ENCODE measurements around the gene OPN3. TPM values are rescaled to one million over a fixed set of nuclear protein-coding genes. Genes with fewer than 3 reads are reported as not detected.
"Not testable (repeated sequence)": the region's sequence is repeated elsewhere in the genome, so short reads cannot be mapped to it uniquely, and the experiment has no call there.

The OPN3 gene
- total and polyA plus RNA-seq, 2 donors, result 4.0 to 14.6 TPM

- not testable (repeated sequence) for H3K36me3 ChIP-seq (ENCODE audit: insufficient read depth); DNase-seq (ENCODE audit: extremely low spot score); H3K27ac ChIP-seq (ENCODE audit: low read depth); H3K4me1 ChIP-seq (ENCODE audit: insufficient read depth); H3K4me3 ChIP-seq (ENCODE audit: low read depth, low read length)
- WGBS, result 88% methylated on average over 2 of the region's 2 CpGs
Measured at GRCh38 chr1:241659016-241659415, 18.8 kb upstream of the OPN3 start.

DNA sequence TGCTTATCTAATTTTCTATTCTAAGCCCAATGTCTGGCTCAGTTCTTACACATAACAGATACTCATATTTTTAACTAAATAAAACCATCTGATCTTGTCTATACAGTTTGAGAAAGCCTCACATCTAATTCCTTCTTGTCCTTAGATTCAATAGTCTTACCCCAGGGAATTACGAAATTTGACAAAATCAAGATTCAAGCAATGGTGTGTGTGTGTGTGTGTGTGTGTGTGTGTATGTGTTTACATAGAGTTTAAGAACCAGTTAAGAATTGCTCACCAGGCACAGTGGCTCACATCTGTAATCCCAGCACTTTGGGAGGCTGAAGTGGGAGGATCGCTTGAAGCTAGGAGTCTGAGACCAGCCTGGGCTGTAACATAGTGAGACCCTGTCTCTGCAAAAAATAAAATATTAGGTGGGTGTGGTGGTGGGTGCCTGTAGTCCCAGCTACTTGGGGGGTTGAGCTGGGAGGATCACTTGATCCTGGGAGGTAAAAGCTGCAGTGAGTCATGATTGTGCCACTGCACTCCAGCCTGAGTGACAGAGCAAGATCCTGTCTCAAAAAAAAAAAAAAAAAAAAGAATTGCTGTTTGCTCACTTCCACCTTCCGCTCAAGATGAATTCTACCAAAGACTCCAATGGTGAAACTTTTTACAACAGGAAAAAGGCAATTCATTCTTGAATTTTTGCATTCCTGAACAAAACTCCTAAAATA lies 18.1 kb upstream of the OPN3 start:
- Histone ChIP-seq H3K4me1 (ENCODE audit: insufficient read depth) (no peaks in the 10 kb centered on the region), H3K36me3 (ENCODE audit: insufficient read depth) (no peaks in the 10 kb centered on the region), H3K4me3 (ENCODE audit: low read depth, low read length) (no peak overlapping the region), H3K27ac (ENCODE audit: low read depth) (no peak overlapping the region)
- no peak for DNase-seq (ENCODE audit: extremely low spot score)
- WGBS, result 88% methylated on average over 3 of the region's 3 CpGs

- H3K4me3 ChIP-seq (ENCODE audit: low read depth, low read length), result no peak overlapping the region
- H3K4me1 ChIP-seq (ENCODE audit: insufficient read depth), result no peaks in the 10 kb centered on the region
- WGBS, result 90% methylated on average over 1 of the region's 1 CpG
- DNase-seq (ENCODE audit: extremely low spot score), result no peak
- no peaks in the 10 kb centered on the region for H3K36me3 ChIP-seq (ENCODE audit: insufficient read depth)
- no peak overlapping the region for H3K27ac ChIP-seq (ENCODE audit: low read depth)
Measured at GRCh38 chr1:241654641-241655040, 14.5 kb upstream of the OPN3 start.

DNA sequence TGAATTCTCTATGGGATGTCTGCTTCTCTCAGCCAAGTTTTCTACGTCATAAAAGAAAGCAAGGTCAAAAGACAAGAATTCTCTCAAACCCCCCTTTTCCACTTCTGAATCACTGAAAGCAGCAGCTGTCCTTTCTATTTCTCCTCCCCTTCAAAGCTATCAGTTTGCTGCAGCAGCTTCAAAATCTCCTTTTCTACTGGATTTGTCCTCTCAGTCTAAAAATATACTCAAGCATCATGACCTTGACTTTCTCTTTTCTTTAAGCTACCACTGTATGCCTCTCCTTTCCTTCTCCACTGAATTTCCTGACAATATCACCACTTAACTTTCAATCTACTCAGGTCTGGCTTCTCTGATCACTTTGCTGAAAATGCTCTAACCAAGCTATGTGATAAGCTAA lies 13.8 kb upstream of the OPN3 start:
- H3K4me3 ChIP-seq (ENCODE audit: low read depth, low read length), result no peak overlapping the region
- no peak overlapping the region for H3K27ac ChIP-seq (ENCODE audit: low read depth)
- no peak for DNase-seq (ENCODE audit: extremely low spot score)
- 52% methylated on average over 1 of the region's 1 CpG for WGBS
- no peaks in the 10 kb centered on the region for H3K36me3 ChIP-seq (ENCODE audit: insufficient read depth)
- no peaks in the 10 kb centered on the region for H3K4me1 ChIP-seq (ENCODE audit: insufficient read depth)

- Histone ChIP-seq H3K4me3 (ENCODE audit: low read depth, low read length) (no peak within 1 kb of the TSS), H3K36me3 (ENCODE audit: insufficient read depth) (no peaks in the 10 kb centered on the region), H3K27ac (ENCODE audit: low read depth) (no peak within 1 kb of the TSS), H3K4me1 (ENCODE audit: insufficient read depth) (no peaks in the 10 kb centered on the region)
- no peak for DNase-seq (ENCODE audit: extremely low spot score)
- WGBS, result 89% methylated on average over 4 of the region's 4 CpGs
Measured at GRCh38 chr1:241652012-241652411, 11.8 kb upstream of the OPN3 start, which contains the start of gene WDR64. Gene WDR64 (plus strand): TSS chr1:241652281. CDS start chr1:241652485, 204 bp downstream.

DNA sequence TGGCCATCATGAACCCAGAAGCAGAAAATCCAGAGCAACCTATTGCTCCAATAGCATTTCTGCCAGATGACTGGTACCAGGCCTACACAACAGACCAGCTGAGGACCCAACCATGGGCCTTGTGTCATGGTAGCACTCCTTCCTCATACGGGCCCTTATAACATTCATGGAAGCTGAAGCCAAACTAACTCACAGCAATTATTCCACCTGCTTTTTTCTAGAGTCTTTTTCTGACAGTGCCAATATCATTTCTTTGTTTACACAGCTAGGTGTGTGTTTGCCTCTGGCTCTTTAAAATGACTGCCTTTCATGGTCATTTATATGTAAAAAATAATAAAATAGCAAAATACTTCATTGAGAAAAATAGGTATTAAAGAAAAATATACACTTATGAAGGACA lies 8.0 kb upstream of the OPN3 start:
- whole genome bisulfite sequencing, result 89% methylated on average over 1 of the region's 1 CpG
- H3K36me3 ChIP-seq (ENCODE audit: insufficient read depth), result no peaks in the 10 kb centered on the region
- no peak overlapping the region for H3K27ac ChIP-seq (ENCODE audit: low read depth)
- no peak for DNase-seq (ENCODE audit: extremely low spot score)
- no peaks in the 10 kb centered on the region for H3K4me1 ChIP-seq (ENCODE audit: insufficient read depth)
- H3K4me3 ChIP-seq (ENCODE audit: low read depth, low read length), result no peak overlapping the region

- H3K36me3 ChIP-seq (ENCODE audit: insufficient read depth), result no peaks in the 10 kb centered on the region
- no peak overlapping the region for H3K4me3 ChIP-seq (ENCODE audit: low read depth, low read length)
- 75% methylated on average over 1 of the region's 1 CpG for WGBS
- H3K27ac ChIP-seq (ENCODE audit: low read depth), result no peak overlapping the region
- H3K4me1 ChIP-seq (ENCODE audit: insufficient read depth), result no peaks in the 10 kb centered on the region
- no peak for DNase-seq (ENCODE audit: extremely low spot score)
Measured at GRCh38 chr1:241647658-241648057, 7.5 kb upstream of the OPN3 start.

- Histone ChIP-seq H3K4me1 (ENCODE audit: insufficient read depth) (no peaks in the 10 kb centered on the region), H3K4me3 (ENCODE audit: low read depth, low read length) (no peak overlapping the region), H3K36me3 (ENCODE audit: insufficient read depth) (no peaks in the 10 kb centered on the region), H3K27ac (ENCODE audit: low read depth) (no peak overlapping the region)
- WGBS, result 80% methylated on average over 7 of the region's 7 CpGs
- DNase-seq (ENCODE audit: extremely low spot score), result no peak
Measured at GRCh38 chr1:241646201-241646600, 6.0 kb upstream of the OPN3 start.

DNA sequence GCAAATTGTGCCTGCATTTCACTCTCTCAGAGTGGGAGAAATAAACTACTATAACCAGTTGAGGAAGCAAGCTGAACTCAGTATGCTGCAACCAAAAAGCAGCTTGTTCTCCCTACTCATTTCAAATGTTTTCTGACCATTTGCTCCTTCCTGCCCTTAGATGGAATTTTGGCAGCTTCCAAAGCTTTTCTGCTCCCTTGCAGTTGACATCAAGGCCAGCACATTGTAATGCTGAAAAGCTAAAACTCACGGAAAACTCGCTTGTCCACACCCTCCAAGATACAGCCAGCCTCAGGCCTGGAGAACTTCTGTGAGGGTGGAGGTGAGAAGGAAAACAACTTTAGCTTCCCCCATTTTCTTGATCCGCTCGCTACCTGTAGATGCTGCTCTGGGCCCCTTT lies 5.0 kb upstream of the OPN3 start:
- 71% methylated on average over 4 of the region's 4 CpGs for WGBS
- no peak overlapping the region for H3K4me3 ChIP-seq (ENCODE audit: low read depth, low read length)
- DNase-seq (ENCODE audit: extremely low spot score), result no peak
- H3K36me3 ChIP-seq (ENCODE audit: insufficient read depth), result no peaks in the 10 kb centered on the region
- H3K27ac ChIP-seq (ENCODE audit: low read depth), result no peak overlapping the region
- no peaks in the 10 kb centered on the region for H3K4me1 ChIP-seq (ENCODE audit: insufficient read depth)

DNA sequence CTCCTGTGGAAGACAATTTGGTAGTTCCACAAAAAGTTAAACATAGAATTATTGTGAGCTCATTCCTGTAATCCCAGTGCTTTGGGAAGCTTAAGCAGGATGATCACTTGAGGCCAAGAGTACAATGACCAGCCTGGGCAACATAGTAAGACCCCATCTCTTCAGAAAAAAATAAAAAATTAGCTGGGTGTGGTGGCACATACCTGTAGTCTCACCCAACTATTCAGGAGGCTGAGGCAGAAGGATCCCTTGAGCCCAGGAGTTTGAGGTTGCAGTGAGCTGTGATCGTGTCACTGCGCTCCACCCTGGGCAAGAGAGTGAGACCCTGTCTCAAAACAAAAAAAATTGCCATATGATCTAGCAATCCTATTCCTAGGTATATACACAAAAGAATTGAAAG lies 4.1 kb upstream of the OPN3 start:
- DNase-seq (ENCODE audit: extremely low spot score), result no peak
- no peaks in the 10 kb centered on the region for H3K4me1 ChIP-seq (ENCODE audit: insufficient read depth)
- 97% methylated on average over 2 of the region's 2 CpGs for WGBS
- H3K27ac ChIP-seq (ENCODE audit: low read depth), result no peak overlapping the region
- H3K36me3 ChIP-seq (ENCODE audit: insufficient read depth), result no peaks in the 10 kb centered on the region
- no peak overlapping the region for H3K4me3 ChIP-seq (ENCODE audit: low read depth, low read length)

DNA sequence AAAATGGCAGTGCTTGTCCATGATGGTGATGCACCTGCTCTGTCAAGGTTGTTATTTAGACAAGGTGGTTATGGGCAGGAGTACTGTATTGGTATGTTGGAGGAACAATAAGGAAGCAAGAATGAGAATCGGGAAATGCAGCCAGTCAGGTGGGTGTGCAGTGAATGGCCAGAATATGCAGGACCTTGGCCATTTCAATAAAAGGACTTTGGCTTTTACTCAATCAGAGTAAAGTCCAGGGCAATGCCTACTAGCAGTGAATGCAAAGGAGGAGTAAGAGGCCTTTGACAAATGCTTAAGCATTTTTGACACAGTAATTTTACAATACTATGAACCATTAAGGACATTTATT lies 2.4 kb upstream of the OPN3 start:
- H3K4me3 ChIP-seq (ENCODE audit: low read depth, low read length), result no peak overlapping the region
- DNase-seq (ENCODE audit: extremely low spot score), result no peak
- no peak overlapping the region for H3K27ac ChIP-seq (ENCODE audit: low read depth)
- WGBS, result 98% methylated on average over 1 of the region's 1 CpG
- H3K36me3 ChIP-seq (ENCODE audit: insufficient read depth), result no peaks in the 10 kb centered on the region
- no peaks in the 10 kb centered on the region for H3K4me1 ChIP-seq (ENCODE audit: insufficient read depth)

DNA sequence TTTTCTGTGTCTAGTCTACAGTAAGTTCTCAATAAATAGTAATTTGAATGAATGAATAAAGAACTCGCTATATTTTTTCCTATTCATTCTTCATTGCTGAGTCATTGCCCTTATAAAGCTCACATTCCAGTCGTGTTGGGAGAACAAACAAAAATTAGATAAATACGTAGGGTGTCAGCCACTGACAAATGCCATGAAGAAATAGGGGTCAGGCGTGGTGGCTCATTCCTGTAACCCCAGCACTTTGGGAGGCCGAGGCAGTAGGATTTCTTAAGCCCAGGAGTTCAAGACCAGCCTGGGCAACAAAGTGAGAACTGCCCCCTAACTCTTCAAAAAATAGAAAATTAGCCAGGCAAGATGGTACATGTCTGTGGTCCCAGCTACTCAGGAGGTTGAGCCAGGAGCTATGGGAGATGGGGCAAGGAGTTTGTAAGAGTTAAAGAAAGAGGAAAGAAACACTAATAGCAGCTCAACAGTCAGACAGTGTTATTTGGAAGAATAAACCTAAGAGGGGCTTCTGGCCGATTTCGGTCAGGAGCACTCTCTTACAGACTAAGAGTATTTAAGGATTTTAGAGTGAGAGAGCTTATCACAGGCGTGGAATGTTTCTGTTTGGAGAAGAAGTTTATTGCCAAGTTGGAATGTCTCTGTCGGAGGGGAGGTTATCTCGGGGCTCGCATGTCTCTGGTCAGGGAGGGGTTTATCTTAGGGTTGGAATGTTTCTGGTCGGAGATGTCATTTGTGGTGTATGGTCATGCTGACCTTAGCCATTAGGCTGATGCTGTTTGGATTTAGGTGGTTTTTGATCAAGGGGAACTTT lies 1.8 kb upstream of the OPN3 start:
- DNase-seq (ENCODE audit: extremely low spot score), result no peak
- no peaks in the 10 kb centered on the region for H3K4me1 ChIP-seq (ENCODE audit: insufficient read depth)
- WGBS, result 57% methylated on average over 12 of the region's 12 CpGs
- no peaks in the 10 kb centered on the region for H3K36me3 ChIP-seq (ENCODE audit: insufficient read depth)
- no peak overlapping the region for H3K27ac ChIP-seq (ENCODE audit: low read depth)
- no peak overlapping the region for H3K4me3 ChIP-seq (ENCODE audit: low read depth, low read length)

DNA sequence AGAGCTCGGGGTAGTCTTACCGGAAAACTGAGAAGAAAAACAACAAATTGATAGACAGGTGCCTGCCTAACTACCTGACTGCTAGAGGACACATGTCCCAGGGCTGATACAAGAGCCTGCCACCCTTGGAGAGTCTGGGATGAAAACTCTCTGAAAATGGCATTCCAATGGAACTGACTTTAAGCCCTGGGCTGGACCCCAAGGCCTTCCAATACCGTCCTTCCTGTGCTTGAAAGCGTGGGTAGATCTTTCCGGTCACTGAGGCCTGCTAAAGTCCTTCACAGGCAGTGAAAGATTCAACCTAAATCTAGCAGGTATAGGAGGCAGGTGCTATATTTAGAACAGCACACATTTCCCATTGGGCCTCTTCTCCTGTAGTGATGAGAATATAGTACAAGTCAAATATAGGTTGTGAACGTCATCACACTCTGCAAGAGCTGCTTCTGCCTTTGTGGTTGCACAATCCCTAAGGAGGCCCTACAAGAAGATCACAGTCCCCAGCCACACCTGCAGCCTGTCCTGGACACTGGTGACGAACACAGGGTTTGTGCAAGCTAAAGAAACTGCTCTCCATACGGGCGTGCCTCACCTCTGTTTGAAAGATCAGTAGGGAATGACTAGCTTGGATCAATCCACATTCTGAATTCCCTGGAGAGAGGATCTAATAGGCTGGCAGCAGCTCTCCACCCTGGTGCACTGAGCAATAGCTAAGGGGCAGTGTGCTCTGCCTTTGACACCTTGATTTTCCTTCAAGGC lies 876 bp upstream of the OPN3 start:
- no peak for DNase-seq (ENCODE audit: extremely low spot score)
- Histone ChIP-seq H3K4me1 (ENCODE audit: insufficient read depth) (no peaks in the 10 kb centered on the region), H3K4me3 (ENCODE audit: low read depth, low read length) (no peak overlapping the region), H3K36me3 (ENCODE audit: insufficient read depth) (no peaks in the 10 kb centered on the region), H3K27ac (ENCODE audit: low read depth) (no peak overlapping the region)
- WGBS, result 89% methylated on average over 9 of the region's 9 CpGs

Measured in urinary bladder (tissue), 4 donors.